HG02973 (cell line): ENCODE results near the gene AK3.
A peak's percentile ranks its signal among the peaks of the same experiment; 100 is the strongest.
"Not testable (repeated sequence)": the region's sequence is repeated elsewhere in the genome, so short reads cannot be mapped to it uniquely, and the experiment has no call there.

Source experiments
- ATAC-seq: cut with Tn5 transposase; IDR thresholded peaks from one replicate; pipeline ENCODE4 v1.9.1; 2021; ENCODE audit warnings: moderate library complexity; ENCODE audit not compliant: unreplicated experiment

AK3 gene

GRCh38 chr9:4740638-4741364, at the start of gene AK3:
Gene AK3, minus strand, starts transcription at chr9:4741202. Its CDS starts 115 bp downstream, at chr9:4741087.
- ATAC-seq: peak; percentile 83

- no peak for ATAC-seq
Observed at GRCh38 chr9:4788703-4789102, 47.7 kb upstream of the AK3 start.

- no peak for ATAC-seq
Observed at GRCh38 chr9:4787876-4788275, 46.9 kb upstream of the AK3 start.

- no peak for ATAC-seq
Observed at GRCh38 chr9:4786599-4786998, 45.6 kb upstream of the AK3 start.

- no peak for ATAC-seq
Observed at GRCh38 chr9:4784403-4784802, 43.4 kb upstream of the AK3 start.

- not testable (repeated sequence) for ATAC-seq
Observed at GRCh38 chr9:4783191-4783590, 42.2 kb upstream of the AK3 start.

- no peak for ATAC-seq
Observed at GRCh38 chr9:4781408-4781807, 40.4 kb upstream of the AK3 start.

GRCh38 chr9:4780651-4781050, 39.6 kb upstream of the AK3 start:
- ATAC-seq: no peak

GRCh38 chr9:4774958-4775357, 34.0 kb upstream of the AK3 start:
- ATAC-seq: not testable (repeated sequence)

GRCh38 chr9:4774209-4774608, 33.2 kb upstream of the AK3 start:
- ATAC-seq: no peak

GRCh38 chr9:4771788-4772187, 30.8 kb upstream of the AK3 start:
- ATAC-seq: no peak

GRCh38 chr9:4769321-4770080, 28.5 kb upstream of the AK3 start:
- ATAC-seq: no peak

- no peak for ATAC-seq
Observed at GRCh38 chr9:4768681-4769080, 27.7 kb upstream of the AK3 start.

- ATAC-seq: no peak
Observed at GRCh38 chr9:4764033-4764432, 23.0 kb upstream of the AK3 start.

- no peak for ATAC-seq
Observed at GRCh38 chr9:4762886-4763541, 22.0 kb upstream of the AK3 start.

- peak; percentile 70 for ATAC-seq
Observed at GRCh38 chr9:4762108-4762885, 21.3 kb upstream of the AK3 start.

GRCh38 chr9:4760122-4760521, 19.1 kb upstream of the AK3 start:
- no peak for ATAC-seq

- no peak for ATAC-seq
Observed at GRCh38 chr9:4756420-4756819, 15.4 kb upstream of the AK3 start.

- ATAC-seq: no peak
Observed at GRCh38 chr9:4755026-4755609, 14.1 kb upstream of the AK3 start.

- not testable (repeated sequence) for ATAC-seq
Observed at GRCh38 chr9:4754530-4754929, 13.5 kb upstream of the AK3 start.
